ENCODE data around the gene FAM107B. TPM values are rescaled to one million over a fixed set of nuclear protein-coding genes. Genes with fewer than 3 reads are reported as not detected.
"Not testable (repeated sequence)": the region's sequence is repeated elsewhere in the genome, so short reads cannot be mapped to it uniquely, and the experiment has no call there.

The FAM107B gene
- polyA plus RNA-seq, 1 donor = 44.0 TPM

- peaks cover 16% of the 10 kb centered on the region for H3K4me1 ChIP-seq (ENCODE audit: control insufficient read depth, insufficient read depth, low read length)
- H3K4me3 ChIP-seq (ENCODE audit: low read length) = no peak overlapping the region
- WGBS (ENCODE audit: insufficient coverage, low lambda C conversion rate) = no CpG with 5 or more reads among the region's 4 CpGs
- no peaks in the 10 kb centered on the region for H3K36me3 ChIP-seq (ENCODE audit: control insufficient read depth, insufficient read depth, low read length)
- no peaks in the 10 kb centered on the region for H3K9me3 ChIP-seq (ENCODE audit: control insufficient read depth, low read depth, low read length)
- DNase-seq = no peak
- H3K27ac ChIP-seq (ENCODE audit: low read length) = no peak overlapping the region
- no peaks in the 10 kb centered on the region for H3K27me3 ChIP-seq (ENCODE audit: control insufficient read depth, insufficient read depth, low read length)
Observed at GRCh38 chr10:14667781-14668180, 106.9 kb downstream of the FAM107B start.

GRCh38 chr10:14667280-14667679, 107.4 kb downstream of the FAM107B start:
- no peak overlapping the region for H3K27ac ChIP-seq (ENCODE audit: low read length)
- DNase-seq = no peak
- H3K4me1 ChIP-seq (ENCODE audit: control insufficient read depth, insufficient read depth, low read length) = peaks cover 13% of the 10 kb centered on the region
- H3K27me3 ChIP-seq (ENCODE audit: control insufficient read depth, insufficient read depth, low read length) = no peaks in the 10 kb centered on the region
- H3K9me3 ChIP-seq (ENCODE audit: control insufficient read depth, low read depth, low read length) = no peaks in the 10 kb centered on the region
- H3K4me3 ChIP-seq (ENCODE audit: low read length) = no peak overlapping the region
- WGBS (ENCODE audit: insufficient coverage, low lambda C conversion rate) = no CpG with 5 or more reads among the region's 6 CpGs
- H3K36me3 ChIP-seq (ENCODE audit: control insufficient read depth, insufficient read depth, low read length) = no peaks in the 10 kb centered on the region

GRCh38 chr10:14665865-14666857, 108.5 kb downstream of the FAM107B start:
- no peaks in the 10 kb centered on the region for H3K27me3 ChIP-seq (ENCODE audit: control insufficient read depth, insufficient read depth, low read length)
- H3K4me3 ChIP-seq (ENCODE audit: low read length) = no peak overlapping the region
- H3K27ac ChIP-seq (ENCODE audit: low read length) = no peak overlapping the region
- WGBS (ENCODE audit: insufficient coverage, low lambda C conversion rate) = 88% methylated on average over 1 of the region's 6 CpGs
- H3K9me3 ChIP-seq (ENCODE audit: control insufficient read depth, low read depth, low read length) = no peaks in the 10 kb centered on the region
- DNase-seq = no peak
- H3K4me1 ChIP-seq (ENCODE audit: control insufficient read depth, insufficient read depth, low read length) = peaks cover 9% of the 10 kb centered on the region
- no peaks in the 10 kb centered on the region for H3K36me3 ChIP-seq (ENCODE audit: control insufficient read depth, insufficient read depth, low read length)

- Histone ChIP-seq H3K9me3 (ENCODE audit: control insufficient read depth, low read depth, low read length) (no peaks in the 10 kb centered on the region), H3K36me3 (ENCODE audit: control insufficient read depth, insufficient read depth, low read length) (no peaks in the 10 kb centered on the region), H3K27me3 (ENCODE audit: control insufficient read depth, insufficient read depth, low read length) (no peaks in the 10 kb centered on the region), H3K4me1 (ENCODE audit: control insufficient read depth, insufficient read depth, low read length) (peaks cover under 1% of the 10 kb centered on the region), H3K4me3 (ENCODE audit: low read length) (no peak overlapping the region), H3K27ac (ENCODE audit: low read length) (no peak overlapping the region)
- DNase-seq = peak in 1 of 2 donors; percentile 47
- WGBS (ENCODE audit: insufficient coverage, low lambda C conversion rate) = no CpG with 5 or more reads among the region's 1 CpG
Observed at GRCh38 chr10:14665304-14665703, 109.4 kb downstream of the FAM107B start.

- no peak overlapping the region for H3K4me3 ChIP-seq (ENCODE audit: low read length)
- WGBS (ENCODE audit: insufficient coverage, low lambda C conversion rate) = 100% methylated on average over 1 of the region's 1 CpG
Observed at GRCh38 chr10:14664345-14664744, 110.4 kb downstream of the FAM107B start.

GRCh38 chr10:14661818-14662217, 112.9 kb downstream of the FAM107B start:
- Histone ChIP-seq H3K4me3 (ENCODE audit: low read length) (no peak overlapping the region), H3K27me3 (ENCODE audit: control insufficient read depth, insufficient read depth, low read length) (no peaks in the 10 kb centered on the region), H3K4me1 (ENCODE audit: control insufficient read depth, insufficient read depth, low read length) (no peaks in the 10 kb centered on the region), H3K9me3 (ENCODE audit: control insufficient read depth, low read depth, low read length) (no peaks in the 10 kb centered on the region), H3K36me3 (ENCODE audit: control insufficient read depth, insufficient read depth, low read length) (no peaks in the 10 kb centered on the region), H3K27ac (ENCODE audit: low read length) (no peak overlapping the region)
- DNase-seq = no peak
- 100% methylated on average over 1 of the region's 3 CpGs for WGBS (ENCODE audit: insufficient coverage, low lambda C conversion rate)

More at GRCh38 chr10:14664345-14664744, 110.4 kb downstream of the FAM107B start:
- H3K27ac ChIP-seq (ENCODE audit: low read length) = no peak overlapping the region
- no peaks in the 10 kb centered on the region for H3K9me3 ChIP-seq (ENCODE audit: control insufficient read depth, low read depth, low read length)
- DNase-seq = no peak
- H3K4me1 ChIP-seq (ENCODE audit: control insufficient read depth, insufficient read depth, low read length) = no peaks in the 10 kb centered on the region
- H3K27me3 ChIP-seq (ENCODE audit: control insufficient read depth, insufficient read depth, low read length) = no peaks in the 10 kb centered on the region
- no peaks in the 10 kb centered on the region for H3K36me3 ChIP-seq (ENCODE audit: control insufficient read depth, insufficient read depth, low read length)

GRCh38 chr10:14660831-14661230, 113.9 kb downstream of the FAM107B start:
- WGBS (ENCODE audit: insufficient coverage, low lambda C conversion rate) = 93% methylated on average over 3 of the region's 3 CpGs
- no peak overlapping the region for H3K27ac ChIP-seq (ENCODE audit: low read length)

GRCh38 chr10:14659626-14660196, 115.0 kb downstream of the FAM107B start:
- peaks cover 2% of the 10 kb centered on the region for H3K27me3 ChIP-seq (ENCODE audit: control insufficient read depth, insufficient read depth, low read length)
- DNase-seq = no peak
- WGBS (ENCODE audit: insufficient coverage, low lambda C conversion rate) = 100% methylated on average over 1 of the region's 7 CpGs

More at GRCh38 chr10:14660831-14661230, 113.9 kb downstream of the FAM107B start:
- DNase-seq = no peak
- no peak overlapping the region for H3K4me3 ChIP-seq (ENCODE audit: low read length)
- H3K4me1 ChIP-seq (ENCODE audit: control insufficient read depth, insufficient read depth, low read length) = no peaks in the 10 kb centered on the region
- no peaks in the 10 kb centered on the region for H3K36me3 ChIP-seq (ENCODE audit: control insufficient read depth, insufficient read depth, low read length)
- peaks cover 2% of the 10 kb centered on the region for H3K27me3 ChIP-seq (ENCODE audit: control insufficient read depth, insufficient read depth, low read length)
- H3K9me3 ChIP-seq (ENCODE audit: control insufficient read depth, low read depth, low read length) = no peaks in the 10 kb centered on the region

GRCh38 chr10:14659137-14659536, 115.6 kb downstream of the FAM107B start:
- DNase-seq; H3K4me1 ChIP-seq (ENCODE audit: control insufficient read depth, insufficient read depth, low read length); H3K27me3 ChIP-seq (ENCODE audit: control insufficient read depth, insufficient read depth, low read length); H3K27ac ChIP-seq (ENCODE audit: low read length); H3K36me3 ChIP-seq (ENCODE audit: control insufficient read depth, insufficient read depth, low read length); H3K4me3 ChIP-seq (ENCODE audit: low read length); H3K9me3 ChIP-seq (ENCODE audit: control insufficient read depth, low read depth, low read length): not testable (repeated sequence)
- no CpG with 5 or more reads among the region's 6 CpGs for WGBS (ENCODE audit: insufficient coverage, low lambda C conversion rate)

More at GRCh38 chr10:14659626-14660196, 115.0 kb downstream of the FAM107B start:
- Histone ChIP-seq H3K9me3 (ENCODE audit: control insufficient read depth, low read depth, low read length) (no peaks in the 10 kb centered on the region), H3K36me3 (ENCODE audit: control insufficient read depth, insufficient read depth, low read length) (no peaks in the 10 kb centered on the region), H3K27ac (ENCODE audit: low read length) (no peak overlapping the region), H3K4me3 (ENCODE audit: low read length) (no peak overlapping the region), H3K4me1 (ENCODE audit: control insufficient read depth, insufficient read depth, low read length) (no peaks in the 10 kb centered on the region)

- Histone ChIP-seq H3K27me3 (ENCODE audit: control insufficient read depth, insufficient read depth, low read length) (peaks cover 2% of the 10 kb centered on the region), H3K27ac (ENCODE audit: low read length) (no peak overlapping the region), H3K4me1 (ENCODE audit: control insufficient read depth, insufficient read depth, low read length) (peaks cover under 1% of the 10 kb centered on the region), H3K4me3 (ENCODE audit: low read length) (no peak overlapping the region), H3K9me3 (ENCODE audit: control insufficient read depth, low read depth, low read length) (no peaks in the 10 kb centered on the region), H3K36me3 (ENCODE audit: control insufficient read depth, insufficient read depth, low read length) (no peaks in the 10 kb centered on the region)
- 64% methylated on average over 3 of the region's 7 CpGs for WGBS (ENCODE audit: insufficient coverage, low lambda C conversion rate)
- DNase-seq = no peak
Observed at GRCh38 chr10:14658331-14659127, 116.2 kb downstream of the FAM107B start.

Measured in large intestine (tissue), 3 donors.